Tongue (tissue), 2 donors: ENCODE results near the gene TFEB. TPM values are rescaled to one million over a fixed set of nuclear protein-coding genes. Genes with fewer than 3 reads are reported as not detected.
A peak's percentile ranks its signal among the peaks of the same experiment; 100 is the strongest.

Experiments used
- DNase-seq: peaks from one replicate; pipeline ENCODE4 v3.0.0-alpha.2; 2015
- total RNA-seq: library from RNA; depleted of rRNA; stranded (reverse); fragments of >200 nt; gene quantifications from one replicate; pipeline ENCODE4 v1.2.3, GENCODE V29; 2014

The TFEB gene
- total RNA-seq, 1 donor from 2014 or later: 30.7 TPM

- DNase-seq: peak; percentile 67
Measured at GRCh38 chr6:41705996-41706835, 29.2 kb downstream of the TFEB start.

GRCh38 chr6:41705311-41705995 is 30.0 kb downstream of the TFEB start:
- DNase-seq: no peak

- no peak for DNase-seq
Measured at GRCh38 chr6:41704656-41705310, 30.6 kb downstream of the TFEB start.

- no peak for DNase-seq
Measured at GRCh38 chr6:41704028-41704427, 31.4 kb downstream of the TFEB start.

GRCh38 chr6:41702771-41703494 is 32.5 kb downstream of the TFEB start:
- DNase-seq: no peak

- DNase-seq: no peak
Measured at GRCh38 chr6:41702089-41702745, 33.2 kb downstream of the TFEB start.

GRCh38 chr6:41700463-41701347 is 34.7 kb downstream of the TFEB start:
- no peak for DNase-seq

- DNase-seq: no peak
Measured at GRCh38 chr6:41699063-41699462, 36.3 kb downstream of the TFEB start.

- DNase-seq: peak; percentile 77
Measured at GRCh38 chr6:41697861-41698781, 37.3 kb downstream of the TFEB start.

GRCh38 chr6:41696788-41697187 is 38.6 kb downstream of the TFEB start:
- peak; percentile 38 for DNase-seq

- no peak for DNase-seq
Measured at GRCh38 chr6:41695825-41696224, 39.6 kb downstream of the TFEB start.

- DNase-seq: no peak
Measured at GRCh38 chr6:41694815-41695526, 40.4 kb downstream of the TFEB start.

- DNase-seq: peak; percentile 57
Measured at GRCh38 chr6:41693281-41694240, 41.8 kb downstream of the TFEB start.

- no peak for DNase-seq
Measured at GRCh38 chr6:41692730-41693129, 42.7 kb downstream of the TFEB start.

- no peak for DNase-seq
Measured at GRCh38 chr6:41692080-41692675, 43.2 kb downstream of the TFEB start.

- DNase-seq: no peak
Measured at GRCh38 chr6:41691426-41692079, 43.9 kb downstream of the TFEB start.
